CD4-positive, alpha-beta T cell treated with Interleukin-21 for 1 hour (primary cell): ENCODE measurements around the gene GRAMD2B.
A peak's percentile ranks its signal among the peaks of the same experiment; 100 is the strongest.
"Not testable (repeated sequence)": the region's sequence is repeated elsewhere in the genome, so short reads cannot be mapped to it uniquely, and the experiment has no call there.

Experiments used
- DNase-seq: peaks from one replicate; pipeline ENCODE4 v3.0.0-alpha.2; 2020

The GRAMD2B gene

DNA sequence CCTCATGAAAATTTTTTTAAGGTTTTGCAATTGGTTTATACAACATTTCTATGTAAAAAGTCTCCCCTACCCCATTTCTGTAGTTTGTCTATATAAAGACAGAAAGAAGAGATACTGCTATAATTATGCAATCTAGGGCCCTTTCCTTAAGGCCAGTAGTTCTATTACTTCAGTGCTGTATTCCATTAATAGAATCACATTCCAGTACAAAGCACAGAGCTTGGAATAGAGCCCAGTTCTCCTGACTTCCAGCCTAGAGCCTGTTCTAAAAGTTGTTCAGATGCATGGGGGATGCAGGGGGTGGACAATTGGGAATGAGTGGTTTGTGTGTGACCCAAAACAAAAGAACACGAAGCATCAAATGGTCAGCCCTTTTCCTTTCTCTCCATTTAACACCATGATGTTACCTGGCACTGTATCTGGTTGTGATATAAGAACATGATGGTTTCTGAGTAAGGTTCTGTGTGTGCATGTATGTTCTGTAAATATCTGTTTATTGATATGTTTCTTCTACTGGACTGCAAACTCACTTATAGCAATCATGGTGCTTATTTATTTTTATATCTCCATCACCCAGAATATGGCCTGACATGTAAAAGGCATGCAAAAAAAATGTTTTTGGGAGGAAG lies 8.2 kb upstream of the GRAMD2B start:
- DNase-seq: no peak

DNA sequence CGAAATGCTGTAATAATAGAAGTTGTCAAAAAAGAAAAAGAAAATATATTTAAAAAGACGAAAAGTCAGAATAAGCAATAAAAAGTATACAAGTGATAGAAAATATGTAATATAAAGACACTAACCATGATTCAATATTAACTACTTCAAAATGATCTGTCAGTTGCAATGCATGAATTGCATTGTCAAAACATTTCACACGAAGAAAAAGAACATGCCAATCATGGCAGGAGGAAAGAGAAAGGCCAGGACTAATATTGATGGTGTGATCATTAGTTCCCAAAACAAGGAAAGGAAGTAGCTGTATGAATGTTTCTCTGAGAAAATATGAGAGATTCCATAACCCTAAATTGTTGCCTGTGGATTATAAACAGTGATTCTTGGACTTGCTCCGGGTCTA lies 7.4 kb upstream of the GRAMD2B start:
- DNase-seq: no peak

GRCh38 chr5:126416266-126416925 lies 6.8 kb upstream of the GRAMD2B start:
- no peak for DNase-seq

GRCh38 chr5:126417178-126417577 lies 6.0 kb upstream of the GRAMD2B start:
- no peak for DNase-seq

DNA sequence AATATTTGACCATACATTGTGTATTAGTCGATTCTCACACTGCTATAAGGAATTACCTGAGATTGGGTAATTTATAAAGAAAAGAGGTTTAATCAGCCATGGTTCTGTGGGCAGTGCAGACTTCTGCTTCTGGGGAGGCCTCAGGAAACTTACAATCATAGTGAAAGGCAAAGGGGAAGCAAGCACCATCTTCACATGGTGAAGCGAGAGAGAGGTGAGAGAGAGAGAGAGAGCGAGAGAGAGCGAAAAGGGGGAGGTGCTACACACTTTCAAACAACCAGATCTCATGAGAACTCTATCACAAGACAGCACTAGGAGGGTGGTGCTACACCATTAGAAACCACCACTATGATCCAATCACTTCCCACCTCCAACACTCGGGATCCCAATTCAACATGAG lies 4.1 kb upstream of the GRAMD2B start:
- DNase-seq: no peak

- no peak for DNase-seq
These were observed 5.2 kb downstream of the GRAMD2B start for GRCh38 chr5:126428421-126428820.

- DNase-seq: no peak
These were observed 7.4 kb downstream of the GRAMD2B start for GRCh38 chr5:126430631-126431030.

GRCh38 chr5:126433701-126434100 lies 10.5 kb downstream of the GRAMD2B start:
- DNase-seq: no peak

DNA sequence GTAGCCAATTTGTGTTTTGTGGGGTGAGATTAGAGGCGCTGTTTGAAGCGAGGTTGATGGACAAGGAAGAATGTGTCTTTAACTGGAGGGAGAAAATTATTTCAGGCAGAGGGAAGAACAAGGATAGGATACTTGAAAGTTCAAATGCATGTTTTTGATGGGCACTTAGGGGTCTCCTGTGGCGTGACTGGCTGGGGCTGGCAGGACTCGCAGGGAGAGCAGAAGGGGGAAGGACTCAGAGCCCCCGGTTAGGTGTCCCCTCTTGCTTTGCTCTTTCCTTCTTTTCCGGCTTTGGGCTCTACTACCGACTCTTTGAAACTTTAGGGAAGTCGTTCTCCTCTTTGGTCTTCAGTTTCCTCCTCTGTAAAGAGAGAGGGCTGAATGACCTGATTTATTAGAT lies 12.1 kb downstream of the GRAMD2B start:
- no peak for DNase-seq

- DNase-seq: no peak
These were observed 12.5 kb downstream of the GRAMD2B start for GRCh38 chr5:126435714-126436113.

DNA sequence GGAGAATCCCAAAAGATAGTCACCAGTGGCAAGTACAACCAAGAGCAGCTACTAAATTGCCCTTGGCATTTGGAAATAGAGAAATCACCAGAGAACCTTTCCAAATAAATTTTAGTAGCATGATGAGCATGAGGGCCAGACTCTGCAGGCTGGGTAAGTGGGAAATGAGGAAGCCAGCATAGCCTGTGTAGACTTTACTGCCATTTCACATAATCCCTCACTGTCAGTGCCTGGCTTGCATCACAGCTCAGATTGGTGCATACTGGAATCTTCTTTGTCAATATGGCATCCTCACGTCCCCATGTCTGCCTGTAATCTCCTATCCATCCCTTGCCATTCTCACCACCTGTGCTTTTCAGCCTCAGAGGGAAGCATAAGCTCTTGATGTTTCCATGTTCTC lies 14.5 kb downstream of the GRAMD2B start:
- DNase-seq: no peak

GRCh38 chr5:126438267-126438666 lies 15.1 kb downstream of the GRAMD2B start:
- DNase-seq: no peak

DNA sequence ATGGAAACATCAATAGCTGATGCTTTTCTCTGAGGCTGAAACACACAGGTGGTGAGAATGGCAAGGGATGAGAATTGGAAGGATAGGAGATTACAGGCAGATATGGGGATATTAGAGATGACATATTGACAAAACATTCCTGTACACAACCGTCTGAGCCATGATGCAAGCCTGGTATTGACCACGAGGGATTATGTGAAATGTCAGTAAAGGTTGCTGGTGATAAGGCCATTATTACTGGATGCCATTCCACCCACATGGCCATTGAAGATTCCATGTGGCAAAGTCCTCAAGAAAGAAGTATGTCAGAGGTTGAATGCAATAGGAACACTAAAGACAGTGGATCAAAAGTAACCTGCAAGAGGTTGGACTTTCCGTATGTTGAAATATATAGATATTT lies 15.7 kb downstream of the GRAMD2B start:
- DNase-seq: no peak

DNA sequence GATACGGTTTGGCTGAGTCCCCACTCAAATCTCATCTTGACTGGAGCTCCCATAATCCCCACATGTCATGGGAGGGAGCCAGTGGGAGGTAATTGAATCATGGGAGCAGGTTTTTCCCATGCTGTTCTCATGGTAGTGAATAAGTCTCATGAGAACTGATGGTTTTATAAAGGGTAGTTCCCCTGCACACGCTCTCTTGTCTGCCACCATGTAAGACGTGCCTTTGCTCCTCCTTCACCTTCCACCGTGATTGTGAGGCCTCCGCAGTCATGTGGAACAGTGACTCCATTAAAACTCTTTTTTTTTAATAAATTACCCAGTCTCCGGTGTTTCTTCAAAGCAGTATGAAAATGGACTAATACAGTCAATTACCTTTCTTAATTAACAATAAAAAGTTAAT lies 16.5 kb downstream of the GRAMD2B start:
- not testable (repeated sequence) for DNase-seq

GRCh38 chr5:126441230-126441629 lies 18.0 kb downstream of the GRAMD2B start:
- no peak for DNase-seq

GRCh38 chr5:126443374-126443851 lies 20.2 kb downstream of the GRAMD2B start:
- no peak for DNase-seq

DNA sequence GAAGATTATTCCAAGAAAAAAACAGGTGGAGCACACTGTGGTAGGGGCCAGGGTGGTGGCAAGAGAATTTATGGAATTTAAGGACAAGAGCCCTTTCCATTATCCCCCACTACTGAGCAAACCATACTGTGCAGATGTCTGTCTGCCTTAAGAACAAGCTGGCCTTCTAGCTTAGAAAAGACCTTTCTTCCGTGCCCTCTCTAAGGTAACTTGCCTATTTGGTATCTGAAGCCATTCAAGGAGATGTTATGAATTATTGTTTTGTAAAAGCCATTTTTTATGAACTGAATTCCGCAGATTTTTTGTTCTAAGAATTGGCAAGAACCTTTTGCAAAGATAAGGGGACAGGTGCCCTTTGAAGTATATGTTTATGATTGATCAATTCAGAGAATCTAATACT lies 20.9 kb downstream of the GRAMD2B start:
- DNase-seq: no peak

DNA sequence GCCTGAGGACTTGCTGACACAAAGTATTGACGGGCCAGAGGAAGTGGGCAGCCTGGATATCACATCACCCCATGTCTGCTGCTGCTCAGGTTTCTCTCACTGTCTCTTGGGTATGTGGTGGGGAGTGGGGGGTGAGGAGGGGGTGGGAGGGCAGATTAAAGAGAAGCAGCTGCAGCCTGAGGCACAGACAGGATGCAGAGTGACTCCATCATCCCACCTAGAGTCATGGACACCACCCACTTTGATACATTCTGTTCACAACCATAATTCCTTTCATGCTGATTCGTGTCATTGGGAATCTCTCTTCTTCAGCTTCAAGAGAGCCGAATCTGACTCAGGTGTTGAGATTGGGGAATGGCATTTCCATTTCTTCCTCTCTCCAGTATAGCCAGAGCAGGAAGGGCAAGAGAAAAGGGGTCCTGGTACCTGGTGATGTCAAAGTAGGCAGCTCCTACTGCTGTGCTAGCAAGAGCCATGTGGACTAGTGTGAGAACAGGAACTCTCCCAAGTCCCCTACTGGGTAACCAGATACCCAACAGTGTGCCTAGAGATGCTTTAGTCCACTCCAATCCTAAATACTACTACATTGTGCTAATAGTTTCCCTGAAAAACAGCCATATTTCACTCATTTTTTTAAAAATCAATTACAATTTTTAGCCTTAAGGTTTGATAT lies 22.4 kb downstream of the GRAMD2B start:
- no peak for DNase-seq

GRCh38 chr5:126446498-126447224 lies 23.5 kb downstream of the GRAMD2B start:
- no peak for DNase-seq

- DNase-seq: no peak
These were observed 25.5 kb downstream of the GRAMD2B start for GRCh38 chr5:126448720-126449119.

DNA sequence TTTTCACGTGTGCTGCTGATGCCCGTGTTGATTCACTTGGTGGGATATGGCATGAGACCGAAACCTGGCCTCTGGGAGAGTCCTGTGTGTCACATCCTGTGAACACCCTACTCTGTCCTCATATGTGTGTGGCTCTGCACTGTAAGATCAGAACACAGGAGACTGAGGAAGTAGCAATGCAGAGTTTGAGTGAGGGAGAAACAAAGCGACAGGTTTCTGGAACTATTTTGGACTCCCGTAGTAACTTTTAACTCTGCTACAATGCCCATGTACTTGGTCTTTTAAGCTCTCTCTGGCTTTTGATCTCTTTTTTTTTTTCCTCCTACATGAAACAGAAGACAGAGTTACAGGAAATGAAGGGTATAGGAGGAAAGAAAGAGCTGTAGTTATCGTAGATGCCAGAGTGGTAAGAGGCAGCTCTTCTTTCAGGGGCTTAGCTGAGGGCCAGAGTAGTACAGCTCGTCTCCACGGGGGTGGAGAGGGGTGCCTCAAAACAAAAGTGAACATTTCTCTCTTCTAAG lies 26.6 kb downstream of the GRAMD2B start:
- DNase-seq: peak; percentile 77

DNA sequence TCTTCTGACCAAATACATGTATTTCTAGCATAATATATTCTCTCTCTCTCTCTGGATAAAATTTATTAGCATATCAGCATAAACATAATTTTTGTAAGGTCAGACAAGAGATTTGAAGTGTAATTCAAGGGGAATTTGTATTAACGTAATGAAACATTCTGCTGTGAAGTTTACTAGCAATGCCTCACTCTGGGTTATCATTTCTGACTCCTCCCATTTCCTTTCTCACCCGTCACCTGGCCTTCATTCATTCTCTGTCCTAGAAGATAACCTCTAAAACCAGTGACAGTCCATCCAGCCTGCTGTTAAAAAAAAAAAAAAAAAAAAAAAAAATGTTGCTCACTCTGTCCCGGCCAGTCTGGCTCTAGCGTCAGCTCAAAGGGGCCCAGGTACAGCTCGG lies 27.1 kb downstream of the GRAMD2B start:
- peak; percentile 74 for DNase-seq

DNA sequence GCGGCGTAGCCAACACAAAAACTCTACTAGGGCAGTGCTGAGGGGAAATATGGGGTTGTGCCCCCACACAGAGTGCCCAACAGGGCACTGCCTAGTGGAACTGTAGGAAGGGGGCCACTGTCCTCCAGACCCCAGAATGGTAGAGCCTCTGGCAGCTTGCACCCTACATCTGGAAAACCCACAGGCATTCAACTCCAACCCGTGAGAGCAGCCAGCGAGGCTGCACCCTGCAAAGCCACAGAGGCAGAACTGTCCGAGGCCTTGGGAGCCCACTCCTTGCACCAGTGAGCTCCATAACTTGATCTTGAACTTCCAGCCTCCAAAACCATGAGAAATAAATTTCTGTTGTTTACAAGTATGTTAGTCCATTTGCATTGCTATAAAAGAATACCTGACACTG lies 27.7 kb downstream of the GRAMD2B start:
- DNase-seq: no peak
